ENCODE measurements around the gene LEMD1.

The LEMD1 gene

GRCh38 chr1:205446828-205447227 is 25.0 kb upstream of the LEMD1 start:
- no peak overlapping the region for H3K4me3 ChIP-seq (ENCODE audit: low read length)
- TF ChIP-seq, protein P1, sequence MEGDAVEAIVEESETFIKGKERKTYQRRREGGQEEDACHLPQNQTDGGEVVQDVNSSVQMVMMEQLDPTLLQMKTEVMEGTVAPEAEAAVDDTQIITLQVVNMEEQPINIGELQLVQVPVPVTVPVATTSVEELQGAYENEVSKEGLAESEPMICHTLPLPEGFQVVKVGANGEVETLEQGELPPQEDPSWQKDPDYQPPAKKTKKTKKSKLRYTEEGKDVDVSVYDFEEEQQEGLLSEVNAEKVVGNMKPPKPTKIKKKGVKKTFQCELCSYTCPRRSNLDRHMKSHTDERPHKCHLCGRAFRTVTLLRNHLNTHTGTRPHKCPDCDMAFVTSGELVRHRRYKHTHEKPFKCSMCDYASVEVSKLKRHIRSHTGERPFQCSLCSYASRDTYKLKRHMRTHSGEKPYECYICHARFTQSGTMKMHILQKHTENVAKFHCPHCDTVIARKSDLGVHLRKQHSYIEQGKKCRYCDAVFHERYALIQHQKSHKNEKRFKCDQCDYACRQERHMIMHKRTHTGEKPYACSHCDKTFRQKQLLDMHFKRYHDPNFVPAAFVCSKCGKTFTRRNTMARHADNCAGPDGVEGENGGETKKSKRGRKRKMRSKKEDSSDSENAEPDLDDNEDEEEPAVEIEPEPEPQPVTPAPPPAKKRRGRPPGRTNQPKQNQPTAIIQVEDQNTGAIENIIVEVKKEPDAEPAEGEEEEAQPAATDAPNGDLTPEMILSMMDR (conservative IDR thresholded peaks at IDR 0.05; ENCODE audit: low read length): no peak
- DNase-seq (ENCODE audit: low read depth): no peak

- TF ChIP-seq, protein P1 (conservative IDR thresholded peaks at IDR 0.05; ENCODE audit: low read length): no peak
- no peak overlapping the region for H3K4me3 ChIP-seq (ENCODE audit: low read length)
- DNase-seq (ENCODE audit: low read depth): no peak
Measured at GRCh38 chr1:205445646-205445935, 23.7 kb upstream of the LEMD1 start.

GRCh38 chr1:205444931-205445645 is 23.2 kb upstream of the LEMD1 start:
- TF ChIP-seq, protein P1 (conservative IDR thresholded peaks at IDR 0.05; ENCODE audit: low read length): no peak
- peak; percentile 9 for DNase-seq (ENCODE audit: low read depth)
- H3K4me3 ChIP-seq (ENCODE audit: low read length): no peak overlapping the region

- H3K4me3 ChIP-seq (ENCODE audit: low read length): no peak overlapping the region
- DNase-seq (ENCODE audit: low read depth): no peak
- TF ChIP-seq, protein P1 (conservative IDR thresholded peaks at IDR 0.05; ENCODE audit: low read length): no peak
Measured at GRCh38 chr1:205444300-205444930, 22.6 kb upstream of the LEMD1 start.

DNA sequence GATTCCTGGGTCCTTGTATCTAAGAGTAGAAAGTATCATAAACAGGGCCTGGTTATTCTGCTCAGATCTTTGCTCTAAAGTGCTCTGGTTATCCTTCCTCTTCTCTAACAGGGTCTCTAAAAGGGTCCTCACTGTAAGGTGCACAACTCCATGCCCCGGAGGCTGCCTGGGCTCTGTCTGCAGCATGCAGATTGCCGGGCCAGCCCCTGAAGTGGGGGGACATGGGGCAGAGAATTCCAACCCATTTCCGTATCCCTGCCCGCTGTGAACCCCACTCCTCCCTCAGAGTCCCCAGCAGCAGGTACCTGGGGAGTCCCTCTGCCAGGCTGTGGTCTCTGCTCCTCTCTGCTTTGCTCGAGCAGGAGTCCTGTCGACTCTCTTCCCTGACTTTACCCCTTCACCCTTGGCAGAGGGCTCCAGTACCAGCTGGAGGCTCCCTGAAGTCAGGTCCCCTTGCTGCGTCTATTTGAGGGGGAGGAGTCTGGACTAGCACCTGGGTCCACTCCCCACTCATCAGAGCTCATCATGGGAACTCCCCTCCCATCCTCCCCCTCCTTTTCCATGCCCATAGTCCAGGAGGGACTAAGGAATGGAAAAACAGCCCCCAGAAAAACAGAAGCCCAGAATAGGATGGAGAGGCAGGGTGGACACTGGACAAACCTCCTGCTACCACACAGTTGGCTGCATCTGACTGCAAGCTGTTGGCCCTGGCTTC is 21.9 kb upstream of the LEMD1 start:
- DNase-seq (ENCODE audit: low read depth): no peak
- no peak overlapping the region for H3K4me3 ChIP-seq (ENCODE audit: low read length)
- TF ChIP-seq, protein P1 (conservative IDR thresholded peaks at IDR 0.05; ENCODE audit: low read length): no peak

DNA sequence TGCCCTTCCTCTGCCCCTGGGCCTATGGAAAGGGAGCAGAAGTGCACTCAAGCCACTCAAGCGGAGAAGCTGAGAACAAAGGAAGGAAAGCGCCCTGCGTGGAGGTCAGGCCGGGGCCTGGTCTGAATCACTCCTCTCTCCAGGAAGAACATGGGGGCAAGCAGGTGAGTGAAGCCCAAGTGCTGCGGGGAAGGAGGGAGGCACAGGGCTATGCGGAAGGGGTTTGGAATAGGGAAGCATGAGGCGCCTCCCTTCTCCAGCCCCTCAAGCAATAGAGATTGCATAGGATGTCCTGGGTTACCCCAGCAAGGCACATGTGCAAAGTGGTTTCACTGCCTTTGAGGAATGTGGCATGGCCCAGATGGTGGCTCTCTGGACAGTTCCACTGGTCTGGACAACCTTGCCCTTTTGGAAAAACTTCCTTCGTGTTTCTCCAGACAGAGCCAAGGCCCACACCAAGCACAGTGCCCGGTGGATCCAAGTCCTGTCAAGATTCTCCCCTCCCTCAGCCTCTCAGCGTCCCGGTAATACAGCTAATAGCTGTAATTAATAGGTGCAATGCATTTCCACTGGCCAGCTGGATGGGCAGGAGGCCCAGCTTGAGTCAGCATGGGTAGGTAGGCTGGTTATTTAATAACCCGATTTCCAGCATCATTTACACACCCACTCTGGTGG is 20.3 kb upstream of the LEMD1 start:
- no peak overlapping the region for H3K4me3 ChIP-seq (ENCODE audit: low read length)
- TF ChIP-seq, protein P1 (conservative IDR thresholded peaks at IDR 0.05; ENCODE audit: low read length): no peak
- no peak for DNase-seq (ENCODE audit: low read depth)

Measured in AG10803 (cell line).